Subcutaneous adipose tissue (tissue), 4 donors: ENCODE results near the gene MT1F. TPM values are rescaled to one million over a fixed set of nuclear protein-coding genes. Genes with fewer than 3 reads are reported as not detected.

ENCODE experiments used
- total RNA-seq, 4 donors: library from RNA; depleted of rRNA; stranded (reverse); fragments of >200 nt; gene quantifications; one replicate each; pipeline ENCODE4 v1.1.0, GENCODE V29; 2016
- TF ChIP-seq, protein P1 (sequence below): fragments of 450-650 bp; IDR thresholded peaks from one replicate; pipeline ENCODE4 v1.5.1; 2016; ENCODE audit warnings: low read depth, mild to moderate bottlenecking, control low read depth, antibody characterized with exemption, moderate library complexity

MT1F gene
- total RNA-seq, 4 donors from 2014 or later: 9.2 to 55.1 (median 11.8) TPM

GRCh38 chr16:56611281-56611833, 46.4 kb upstream of the MT1F start:
- TF ChIP-seq, protein P1, sequence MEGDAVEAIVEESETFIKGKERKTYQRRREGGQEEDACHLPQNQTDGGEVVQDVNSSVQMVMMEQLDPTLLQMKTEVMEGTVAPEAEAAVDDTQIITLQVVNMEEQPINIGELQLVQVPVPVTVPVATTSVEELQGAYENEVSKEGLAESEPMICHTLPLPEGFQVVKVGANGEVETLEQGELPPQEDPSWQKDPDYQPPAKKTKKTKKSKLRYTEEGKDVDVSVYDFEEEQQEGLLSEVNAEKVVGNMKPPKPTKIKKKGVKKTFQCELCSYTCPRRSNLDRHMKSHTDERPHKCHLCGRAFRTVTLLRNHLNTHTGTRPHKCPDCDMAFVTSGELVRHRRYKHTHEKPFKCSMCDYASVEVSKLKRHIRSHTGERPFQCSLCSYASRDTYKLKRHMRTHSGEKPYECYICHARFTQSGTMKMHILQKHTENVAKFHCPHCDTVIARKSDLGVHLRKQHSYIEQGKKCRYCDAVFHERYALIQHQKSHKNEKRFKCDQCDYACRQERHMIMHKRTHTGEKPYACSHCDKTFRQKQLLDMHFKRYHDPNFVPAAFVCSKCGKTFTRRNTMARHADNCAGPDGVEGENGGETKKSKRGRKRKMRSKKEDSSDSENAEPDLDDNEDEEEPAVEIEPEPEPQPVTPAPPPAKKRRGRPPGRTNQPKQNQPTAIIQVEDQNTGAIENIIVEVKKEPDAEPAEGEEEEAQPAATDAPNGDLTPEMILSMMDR: no peak

GRCh38 chr16:56613706-56614105, 44.1 kb upstream of the MT1F start:
- TF ChIP-seq, protein P1: no peak

GRCh38 chr16:56614549-56614991, 43.2 kb upstream of the MT1F start:
- TF ChIP-seq, protein P1: no peak

- TF ChIP-seq, protein P1: no peak
Observed at GRCh38 chr16:56615353-56615752, 42.4 kb upstream of the MT1F start.

DNA sequence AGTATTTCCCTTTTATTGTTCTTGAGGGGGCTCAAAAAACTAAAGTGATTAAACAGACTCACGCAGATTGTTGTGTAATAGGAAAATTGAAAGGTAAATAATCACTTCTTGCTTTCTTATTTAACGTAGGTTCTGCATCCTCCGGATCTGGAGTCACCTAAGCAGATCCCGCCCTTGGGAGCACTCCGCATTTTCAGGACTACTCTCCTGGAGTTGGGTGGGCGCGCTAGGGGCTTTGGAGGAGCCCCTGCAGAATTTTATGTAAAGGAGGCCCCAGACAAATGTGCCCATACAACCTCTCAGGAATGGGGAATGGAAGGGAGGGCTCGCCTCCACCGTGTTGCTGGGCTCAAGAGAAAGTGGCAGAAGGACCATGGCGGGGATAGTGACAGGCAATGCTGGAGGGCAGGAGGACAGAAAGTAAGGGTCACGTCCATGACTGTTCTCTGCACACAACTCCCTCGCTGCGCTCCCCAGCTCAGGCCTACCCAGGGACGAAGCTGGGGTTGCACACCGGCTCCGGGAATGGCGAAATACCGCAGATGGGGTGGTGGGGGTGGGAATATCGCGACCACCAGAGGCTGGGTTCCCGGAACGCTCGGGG, 41.0 kb upstream of the MT1F start:
- TF ChIP-seq, protein P1: no peak

DNA sequence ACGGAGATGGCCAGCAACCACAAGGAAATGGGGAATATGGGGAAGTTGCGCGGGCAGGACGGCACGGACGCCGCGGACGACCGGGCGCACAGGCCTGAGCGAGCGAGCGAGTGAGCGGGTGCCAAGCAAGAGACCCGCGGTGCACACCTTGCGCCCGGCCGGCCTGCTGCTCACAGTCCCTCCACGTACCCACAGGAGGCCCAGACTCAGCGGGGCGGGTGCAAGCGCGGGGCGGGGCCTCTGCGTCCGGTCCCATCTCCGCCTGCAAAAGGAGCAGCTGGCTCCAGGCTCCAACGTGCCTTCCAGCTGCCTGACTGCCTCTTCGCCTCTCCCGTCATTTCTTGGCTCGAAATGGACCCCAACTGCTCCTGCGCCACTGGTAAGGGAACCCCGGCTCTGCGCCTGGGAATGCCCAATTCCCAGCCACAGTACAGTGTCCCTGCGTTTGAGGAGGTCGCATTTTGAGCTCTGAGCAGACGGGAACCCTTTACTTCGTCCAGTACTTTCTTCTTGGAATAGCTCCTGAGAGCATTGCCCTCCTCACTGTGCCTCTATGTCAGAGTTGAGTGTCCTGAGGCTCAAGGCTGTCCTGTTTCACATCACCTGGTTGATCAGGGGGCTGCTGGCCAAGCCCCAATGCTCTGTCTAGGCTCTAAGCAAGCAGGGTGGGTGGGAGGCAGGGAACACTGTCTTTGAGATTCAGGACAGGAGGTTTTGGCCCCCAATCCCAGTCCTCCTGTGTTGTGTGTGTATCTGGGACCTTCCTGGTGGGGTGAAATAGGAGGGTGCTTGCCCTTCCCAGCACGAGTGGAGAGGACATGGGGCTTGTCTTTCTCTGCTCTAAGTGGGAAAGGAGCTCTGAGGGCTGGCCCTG, 40.3 kb upstream of the MT1F start:
- TF ChIP-seq, protein P1: no peak

GRCh38 chr16:56618138-56618537, 39.6 kb upstream of the MT1F start:
- TF ChIP-seq, protein P1: no peak
